ENCODE results near the gene PRKACG. TPM values are rescaled to one million over a fixed set of nuclear protein-coding genes. Genes with fewer than 3 reads are reported as not detected.

PRKACG gene
- total RNA-seq, 6 donors from 2014 or later: not detected

DNA sequence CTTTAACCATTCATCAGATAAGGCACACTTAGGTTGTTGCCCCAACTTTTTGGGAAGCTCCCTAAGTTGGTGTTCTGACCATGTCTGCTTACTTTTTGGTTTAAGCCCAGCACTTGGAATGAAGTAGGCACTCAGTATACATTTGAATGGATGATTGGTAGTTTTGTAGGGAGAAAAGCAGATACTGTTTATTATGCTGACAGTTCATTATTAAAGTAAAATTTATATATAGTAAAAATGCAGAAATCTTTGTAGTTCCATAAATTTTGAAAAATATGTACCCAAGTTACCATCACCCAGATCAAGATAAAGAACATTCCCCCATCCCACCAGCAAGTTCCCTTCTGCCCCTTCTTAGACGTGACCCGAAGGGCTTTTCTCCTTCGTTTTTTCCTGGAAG, 35.4 kb downstream of the PRKACG start:
- Histone ChIP-seq H3K36me3 (no peaks in the 10 kb centered on the region), H3K4me1 (peaks cover 3 to 8% (median 5%) of the 10 kb centered on the region in 4 donors), H3K9me3 (no peaks in the 10 kb centered on the region), H3K4me3 (no peak overlapping the region), H3K27me3 (no peaks in the 10 kb centered on the region), H3K27ac (no peak overlapping the region)
- DNase-seq (no peak), ATAC-seq (ENCODE audit: low FRiP score in 2 of 2) (no peak)
- TF ChIP-seq POLR2AphosphoS5 (IDR thresholded peaks at IDR 0.05) (no peak), POLR2A (IDR thresholded peaks at IDR 0.05) (no peak)
- 93 to 94% methylated on average over 3 of the region's 3 CpGs for WGBS, 2 donors

DNA sequence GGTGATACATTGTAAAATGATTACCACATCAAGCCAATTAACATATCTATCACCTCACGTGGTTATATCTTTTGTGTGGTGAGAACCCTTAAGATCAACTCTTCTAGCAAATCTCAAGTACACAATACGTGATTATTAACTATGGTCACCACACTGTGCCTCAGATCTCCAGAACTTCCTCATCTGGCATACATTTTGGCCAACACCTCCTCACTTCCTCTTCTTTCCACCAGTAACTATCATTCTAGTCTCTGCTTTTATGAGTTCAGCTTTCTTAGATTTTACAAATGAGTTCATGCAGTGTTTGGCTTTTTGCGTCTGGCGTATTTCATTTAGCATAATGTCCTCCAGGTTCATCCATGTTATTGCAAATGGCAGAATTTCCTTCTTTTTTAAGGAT, 35.8 kb downstream of the PRKACG start:
- Histone ChIP-seq H3K9me3 (no peaks in the 10 kb centered on the region), H3K4me1 (peaks cover 3 to 8% (median 5%) of the 10 kb centered on the region in 4 donors), H3K4me3 (no peak overlapping the region), H3K27me3 (no peaks in the 10 kb centered on the region), H3K36me3 (no peaks in the 10 kb centered on the region), H3K27ac (no peak overlapping the region)
- ATAC-seq (ENCODE audit: low FRiP score in 2 of 2) (peak in 1 of 2 donors; percentile 66), DNase-seq (no peak)
- WGBS, 2 donors: 71 to 73% methylated on average over 4 of the region's 4 CpGs
- no peak for TF ChIP-seq EP300 (IDR thresholded peaks at IDR 0.05)
- TF ChIP-seq POLR2A (IDR thresholded peaks at IDR 0.05): no peak
- TF ChIP-seq, protein P1, sequence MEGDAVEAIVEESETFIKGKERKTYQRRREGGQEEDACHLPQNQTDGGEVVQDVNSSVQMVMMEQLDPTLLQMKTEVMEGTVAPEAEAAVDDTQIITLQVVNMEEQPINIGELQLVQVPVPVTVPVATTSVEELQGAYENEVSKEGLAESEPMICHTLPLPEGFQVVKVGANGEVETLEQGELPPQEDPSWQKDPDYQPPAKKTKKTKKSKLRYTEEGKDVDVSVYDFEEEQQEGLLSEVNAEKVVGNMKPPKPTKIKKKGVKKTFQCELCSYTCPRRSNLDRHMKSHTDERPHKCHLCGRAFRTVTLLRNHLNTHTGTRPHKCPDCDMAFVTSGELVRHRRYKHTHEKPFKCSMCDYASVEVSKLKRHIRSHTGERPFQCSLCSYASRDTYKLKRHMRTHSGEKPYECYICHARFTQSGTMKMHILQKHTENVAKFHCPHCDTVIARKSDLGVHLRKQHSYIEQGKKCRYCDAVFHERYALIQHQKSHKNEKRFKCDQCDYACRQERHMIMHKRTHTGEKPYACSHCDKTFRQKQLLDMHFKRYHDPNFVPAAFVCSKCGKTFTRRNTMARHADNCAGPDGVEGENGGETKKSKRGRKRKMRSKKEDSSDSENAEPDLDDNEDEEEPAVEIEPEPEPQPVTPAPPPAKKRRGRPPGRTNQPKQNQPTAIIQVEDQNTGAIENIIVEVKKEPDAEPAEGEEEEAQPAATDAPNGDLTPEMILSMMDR (IDR thresholded peaks at IDR 0.05): no peak
- no peak for TF ChIP-seq POLR2AphosphoS5 (IDR thresholded peaks at IDR 0.05)

DNA sequence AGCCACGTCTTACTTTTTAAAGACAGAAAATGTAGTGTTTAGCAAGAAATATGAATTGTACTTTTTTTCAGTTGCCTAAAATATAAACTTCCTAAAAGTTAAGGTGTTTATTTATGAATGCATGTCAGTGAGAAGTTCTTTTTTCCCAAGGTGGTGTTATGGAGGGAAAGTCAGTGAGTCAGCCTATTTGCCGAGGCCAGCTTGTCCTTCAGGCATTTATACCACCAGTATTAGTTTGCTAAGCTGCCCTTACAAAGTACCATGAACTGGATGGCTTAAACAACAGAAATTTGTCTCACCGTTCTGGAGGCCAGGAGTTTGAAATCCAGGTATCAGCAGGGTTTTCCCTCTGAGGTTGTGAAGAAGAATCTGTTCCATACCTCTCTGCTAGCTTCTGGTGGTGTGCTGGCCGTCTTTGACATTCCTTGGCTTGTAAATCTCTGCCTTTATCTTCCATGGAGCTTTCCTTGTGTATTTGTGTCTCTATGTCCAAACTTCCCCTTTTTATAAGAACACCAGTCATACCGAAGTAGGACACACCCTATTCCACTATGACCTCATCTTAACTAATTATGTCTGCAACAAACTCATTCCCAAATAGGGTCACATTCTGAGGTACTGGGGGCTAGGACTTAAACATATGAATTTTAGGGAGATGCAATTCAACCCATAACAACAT, 38.4 kb downstream of the PRKACG start:
- DNase-seq (no peak), ATAC-seq (ENCODE audit: low FRiP score in 2 of 2) (peak in 1 of 2 donors; percentile 83)
- H3K9me3 ChIP-seq: no peaks in the 10 kb centered on the region
- no peaks in the 10 kb centered on the region for H3K36me3 ChIP-seq
- peak overlapping the region; percentile 2 to 52 (median 34) for H3K4me3 ChIP-seq
- peak overlapping the region; percentile 78 to 83 (median 82) for H3K27ac ChIP-seq
- H3K27me3 ChIP-seq: no peaks in the 10 kb centered on the region
- TF ChIP-seq, protein P1 (IDR thresholded peaks at IDR 0.05): no peak
- TF ChIP-seq EP300 (IDR thresholded peaks at IDR 0.05) (no peak), POLR2AphosphoS5 (IDR thresholded peaks at IDR 0.05) (peak in 1 of 2 donors; percentile 8), POLR2A (IDR thresholded peaks at IDR 0.05) (peak in 2 of 4 donors; percentile 31 to 69)
- WGBS, 2 donors: 48 to 60% methylated on average over 5 of the region's 5 CpGs
- peaks cover 3 to 8% (median 5%) of the 10 kb centered on the region in 4 donors for H3K4me1 ChIP-seq

DNA sequence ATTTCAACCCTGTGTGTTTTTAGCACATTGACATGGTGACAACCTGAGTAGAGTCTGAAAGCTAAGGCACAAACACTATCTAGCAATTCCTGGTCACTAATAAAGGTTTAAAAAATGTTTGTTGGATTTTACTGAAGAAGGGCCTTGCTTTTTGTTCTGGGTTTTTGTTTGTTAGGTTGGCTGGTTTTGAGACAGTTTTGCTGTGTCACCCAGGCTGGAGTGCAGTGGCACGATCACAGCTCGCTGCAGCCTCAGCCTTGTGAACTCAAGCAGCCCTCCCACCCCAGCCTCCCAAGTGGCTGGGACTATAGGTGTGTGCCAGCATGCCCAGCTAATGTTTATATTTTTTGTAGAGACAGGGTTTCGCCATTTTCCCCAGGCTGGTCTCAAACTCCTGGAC, 39.0 kb downstream of the PRKACG start:
- H3K4me3 ChIP-seq: peak overlapping the region; percentile 2 to 52 (median 34)
- H3K27me3 ChIP-seq: no peaks in the 10 kb centered on the region
- H3K36me3 ChIP-seq: no peaks in the 10 kb centered on the region
- TF ChIP-seq, protein P1 (IDR thresholded peaks at IDR 0.05): no peak
- TF ChIP-seq POLR2A (IDR thresholded peaks at IDR 0.05): no peak
- TF ChIP-seq POLR2AphosphoS5 (IDR thresholded peaks at IDR 0.05): no peak
- TF ChIP-seq EP300 (IDR thresholded peaks at IDR 0.05): no peak
- 66 to 72% methylated on average over 3 of the region's 3 CpGs for WGBS, 2 donors
- DNase-seq: peak in 1 of 2 donors; percentile 10
- peak in 1 of 2 donors; percentile 51 for ATAC-seq (ENCODE audit: low FRiP score in 2 of 2)
- H3K9me3 ChIP-seq: no peaks in the 10 kb centered on the region
- H3K27ac ChIP-seq: peak overlapping the region; percentile 78 to 83 (median 82)
- peaks cover 3 to 8% (median 3%) of the 10 kb centered on the region in 4 donors for H3K4me1 ChIP-seq

DNA sequence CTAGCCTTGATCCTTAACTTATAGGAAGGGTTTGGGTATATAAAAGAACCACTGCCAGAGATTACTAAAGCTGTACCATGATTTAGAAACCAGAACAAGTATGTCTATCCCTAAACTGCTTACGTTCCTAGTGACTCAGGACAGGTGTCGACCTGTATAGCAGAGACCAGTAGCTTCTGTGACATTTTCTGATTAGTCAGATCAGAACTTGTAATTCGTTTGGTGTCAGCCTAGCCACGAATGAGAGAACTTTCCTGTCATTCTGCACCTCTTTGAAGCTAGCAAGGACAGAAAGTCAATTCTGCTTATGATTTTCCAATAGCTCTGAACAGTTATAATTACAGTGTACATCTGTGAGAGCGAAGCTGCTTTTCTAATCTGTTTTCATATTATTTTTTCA, 39.5 kb downstream of the PRKACG start:
- H3K4me1 ChIP-seq: peaks cover 0 to 8% (median 2%) of the 10 kb centered on the region in 4 donors
- TF ChIP-seq POLR2A (IDR thresholded peaks at IDR 0.05) (no peak), POLR2AphosphoS5 (IDR thresholded peaks at IDR 0.05) (no peak), EP300 (IDR thresholded peaks at IDR 0.05) (no peak)
- TF ChIP-seq, protein P1 (IDR thresholded peaks at IDR 0.05): no peak
- 76 to 80% methylated on average over 5 of the region's 5 CpGs for WGBS, 2 donors
- peak overlapping the region in 3 of 4 donors; percentile 31 to 52 (median 37) for H3K4me3 ChIP-seq
- H3K36me3 ChIP-seq: no peaks in the 10 kb centered on the region
- DNase-seq (no peak), ATAC-seq (ENCODE audit: low FRiP score in 2 of 2) (no peak)
- H3K9me3 ChIP-seq: no peaks in the 10 kb centered on the region
- H3K27ac ChIP-seq: peak overlapping the region; percentile 78 to 83 (median 82)
- no peaks in the 10 kb centered on the region for H3K27me3 ChIP-seq
